Nephron progenitor cell (in vitro differentiated cells): Measurements from ENCODE around the gene AGAP1.

Source experiments
- DNase-seq: peaks from one replicate; pipeline ENCODE4 v3.0.0; 2021
- H3K27ac Mint-ChIP-seq: 2 replicates; pipeline ENCODE4 v1.8.0; 2021; ENCODE audit warnings: mild to moderate bottlenecking, moderate library complexity, mixed read lengths
- H3K27me3 Mint-ChIP-seq: 2 replicates; pipeline ENCODE4 v1.8.0; 2021; ENCODE audit warnings: mild to moderate bottlenecking, low read depth, mixed read lengths; ENCODE audit not compliant: poor library complexity
- H3K36me3 Mint-ChIP-seq: 2 replicates; pipeline ENCODE4 v1.8.0; 2021; ENCODE audit warnings: low read depth, mixed read lengths
- H3K4me1 Mint-ChIP-seq: 2 replicates; pipeline ENCODE4 v1.8.0; 2021; ENCODE audit warnings: mixed read lengths
- H3K4me3 Mint-ChIP-seq: 2 replicates; pipeline ENCODE4 v1.8.0; 2021; ENCODE audit warnings: mild to moderate bottlenecking, moderate library complexity, mixed read lengths
- H3K9me3 Mint-ChIP-seq: 2 replicates; pipeline ENCODE4 v1.8.0; 2021; ENCODE audit warnings: mild to moderate bottlenecking, moderate library complexity, mixed read lengths
- TF ChIP-seq, protein P1 (sequence below): fragments of 200-600 bp; sonication (generic); IDR thresholded peaks from 2 replicates; pipeline ENCODE4 v1.5.0; 2021; ENCODE audit warnings: antibody characterized with exemption

Gene AGAP1

DNA sequence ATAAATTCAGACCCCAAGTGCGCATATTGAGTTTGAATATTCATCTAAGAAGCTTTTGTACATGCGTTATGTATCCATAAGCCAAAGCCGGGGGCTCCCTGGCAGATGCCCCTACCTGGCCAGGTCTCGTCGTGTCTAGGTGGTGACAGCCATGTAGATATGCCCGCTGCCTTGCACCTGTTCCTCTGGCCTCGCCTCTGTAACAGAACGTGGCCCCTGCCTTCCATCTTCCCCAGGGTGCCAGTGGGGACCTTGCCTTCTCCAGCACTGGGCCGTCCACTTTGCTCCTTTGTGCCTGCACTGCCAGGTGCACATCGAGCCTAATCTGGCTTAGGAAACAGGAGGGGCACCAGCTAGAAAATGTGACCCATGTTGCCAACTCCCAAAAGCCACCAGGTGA lies 198.2 kb downstream of the AGAP1 start:
- TF ChIP-seq, protein P1, sequence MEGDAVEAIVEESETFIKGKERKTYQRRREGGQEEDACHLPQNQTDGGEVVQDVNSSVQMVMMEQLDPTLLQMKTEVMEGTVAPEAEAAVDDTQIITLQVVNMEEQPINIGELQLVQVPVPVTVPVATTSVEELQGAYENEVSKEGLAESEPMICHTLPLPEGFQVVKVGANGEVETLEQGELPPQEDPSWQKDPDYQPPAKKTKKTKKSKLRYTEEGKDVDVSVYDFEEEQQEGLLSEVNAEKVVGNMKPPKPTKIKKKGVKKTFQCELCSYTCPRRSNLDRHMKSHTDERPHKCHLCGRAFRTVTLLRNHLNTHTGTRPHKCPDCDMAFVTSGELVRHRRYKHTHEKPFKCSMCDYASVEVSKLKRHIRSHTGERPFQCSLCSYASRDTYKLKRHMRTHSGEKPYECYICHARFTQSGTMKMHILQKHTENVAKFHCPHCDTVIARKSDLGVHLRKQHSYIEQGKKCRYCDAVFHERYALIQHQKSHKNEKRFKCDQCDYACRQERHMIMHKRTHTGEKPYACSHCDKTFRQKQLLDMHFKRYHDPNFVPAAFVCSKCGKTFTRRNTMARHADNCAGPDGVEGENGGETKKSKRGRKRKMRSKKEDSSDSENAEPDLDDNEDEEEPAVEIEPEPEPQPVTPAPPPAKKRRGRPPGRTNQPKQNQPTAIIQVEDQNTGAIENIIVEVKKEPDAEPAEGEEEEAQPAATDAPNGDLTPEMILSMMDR = no peak
- Mint-ChIP-seq H3K36me3 (peaks cover 5% of the 10 kb centered on the region), H3K4me3 (no peak overlapping the region), H3K4me1 (peaks cover 69% of the 10 kb centered on the region), H3K9me3 (peaks cover 5% of the 10 kb centered on the region), H3K27me3 (no peaks in the 10 kb centered on the region), H3K27ac (no peak overlapping the region)
- DNase-seq = no peak

DNA sequence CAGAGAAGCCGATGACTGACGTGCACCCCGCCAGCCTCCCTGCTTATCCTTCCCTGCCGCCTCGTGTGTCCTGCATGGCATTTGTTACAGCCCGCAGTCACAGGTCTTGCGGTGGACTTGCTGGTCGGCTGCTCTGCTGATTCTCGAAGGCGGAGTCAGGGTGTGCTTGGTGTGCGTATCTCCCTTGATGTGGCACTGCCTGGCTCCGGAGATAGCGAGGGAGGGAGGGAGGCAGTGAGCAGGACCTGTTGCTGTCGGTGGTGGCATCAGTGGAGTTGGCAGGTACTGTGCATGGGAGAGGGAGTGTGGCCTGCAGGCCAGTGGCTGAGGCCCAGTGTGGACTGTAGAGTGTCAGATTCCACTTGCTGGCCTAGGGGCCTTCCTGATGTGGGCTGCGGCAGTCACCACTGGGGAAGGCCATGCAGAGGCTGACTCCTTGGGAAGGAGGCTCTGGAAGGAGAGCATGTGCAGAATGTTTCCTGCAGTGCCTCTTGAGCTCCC lies 198.9 kb downstream of the AGAP1 start:
- Mint-ChIP-seq H3K9me3 (peaks cover 11% of the 10 kb centered on the region), H3K27ac (no peak overlapping the region), H3K36me3 (peaks cover 9% of the 10 kb centered on the region), H3K27me3 (no peaks in the 10 kb centered on the region), H3K4me3 (no peak overlapping the region), H3K4me1 (peaks cover 69% of the 10 kb centered on the region)
- no peak for DNase-seq
- TF ChIP-seq, protein P1 = no peak

DNA sequence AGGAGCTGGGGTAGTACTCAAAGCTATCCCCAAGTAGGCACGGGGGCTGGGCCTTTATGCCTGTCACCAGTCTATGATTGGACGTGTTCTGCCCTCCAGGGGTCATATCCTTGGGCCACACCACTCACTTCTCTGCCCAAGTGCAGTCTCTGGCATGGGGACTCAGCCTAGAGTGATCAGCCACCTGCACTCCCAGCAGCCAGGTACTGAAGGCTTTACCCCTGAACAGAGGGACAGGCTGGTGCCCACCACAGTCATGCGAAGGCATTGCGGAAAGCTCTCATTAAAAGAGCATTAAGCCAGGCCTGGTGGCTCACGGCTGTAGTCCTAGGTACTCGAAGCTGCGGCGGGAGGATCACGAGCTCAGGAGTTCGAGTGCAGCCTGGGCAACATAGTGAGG lies 199.4 kb downstream of the AGAP1 start:
- Mint-ChIP-seq H3K9me3 (peaks cover 14% of the 10 kb centered on the region), H3K4me3 (no peak overlapping the region), H3K36me3 (peaks cover 13% of the 10 kb centered on the region), H3K4me1 (peaks cover 66% of the 10 kb centered on the region), H3K27ac (no peak overlapping the region), H3K27me3 (no peaks in the 10 kb centered on the region)
- TF ChIP-seq, protein P1 = no peak
- DNase-seq = no peak

DNA sequence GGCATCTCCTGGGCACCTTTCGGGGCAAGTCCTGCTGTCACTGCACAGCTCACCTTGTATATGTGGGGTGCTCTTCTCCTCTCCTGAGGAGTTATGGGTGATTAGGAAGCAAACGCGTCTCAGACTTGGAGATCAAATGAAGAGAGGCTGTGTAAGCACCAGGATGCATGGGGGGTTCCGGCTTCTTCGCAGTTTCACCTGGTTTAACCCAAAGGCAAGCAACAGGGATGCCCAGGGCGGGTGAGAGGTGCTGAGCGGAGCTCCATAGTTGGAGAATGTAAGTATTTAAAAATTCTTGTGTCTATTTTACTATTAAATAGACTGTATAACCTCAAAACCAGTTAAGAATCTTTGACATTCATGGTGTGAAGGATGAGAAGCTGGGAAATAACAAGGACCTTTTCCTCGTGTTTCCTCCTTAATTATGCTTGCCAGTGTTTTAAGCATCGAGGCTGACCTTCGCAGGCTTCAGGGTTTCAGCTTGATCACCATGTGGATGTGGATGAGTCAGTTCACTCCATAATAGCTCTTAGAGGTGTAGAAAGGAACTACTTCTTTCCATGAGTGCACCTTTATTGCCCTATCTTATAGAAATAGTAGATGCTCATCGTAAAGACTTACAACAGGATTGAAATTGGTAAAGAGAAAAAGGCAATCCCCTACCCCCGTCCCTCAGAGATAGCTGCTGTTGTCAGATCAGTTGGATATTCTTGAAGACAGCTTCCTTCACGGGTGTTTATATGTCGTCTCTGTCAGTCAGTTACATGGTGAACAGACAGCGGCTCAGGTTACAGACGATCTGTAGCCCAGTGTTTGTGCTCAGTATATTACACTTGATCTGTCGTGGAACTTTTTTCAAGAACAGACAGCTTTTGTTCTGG lies 201.1 kb downstream of the AGAP1 start:
- Mint-ChIP-seq H3K27ac (peak overlapping the region; percentile 96), H3K36me3 (peaks cover 18% of the 10 kb centered on the region), H3K4me1 (peaks cover 61% of the 10 kb centered on the region), H3K4me3 (peak overlapping the region; percentile 66), H3K9me3 (peaks cover 19% of the 10 kb centered on the region), H3K27me3 (peaks cover 5% of the 10 kb centered on the region)
- DNase-seq = no peak
- TF ChIP-seq, protein P1 = no peak

DNA sequence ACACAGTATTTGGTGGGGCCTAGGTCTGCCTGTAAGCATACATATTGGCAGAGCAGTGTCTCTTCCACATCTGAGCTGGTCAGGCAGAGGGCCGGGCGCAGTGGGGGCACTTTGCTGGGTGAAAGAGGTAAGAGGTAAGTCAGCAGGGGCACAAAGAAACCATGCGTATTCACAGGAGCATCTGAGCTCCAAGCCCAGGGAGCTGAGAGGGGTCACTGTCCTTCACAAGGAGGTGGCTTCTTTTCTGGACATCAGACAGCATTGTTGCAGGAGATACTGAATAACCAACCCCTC lies 201.7 kb downstream of the AGAP1 start:
- Mint-ChIP-seq H3K27ac (peak overlapping the region; percentile 96), H3K4me1 (peaks cover 59% of the 10 kb centered on the region), H3K9me3 (peaks cover 19% of the 10 kb centered on the region), H3K36me3 (peaks cover 18% of the 10 kb centered on the region), H3K4me3 (peak overlapping the region; percentile 66), H3K27me3 (peaks cover 5% of the 10 kb centered on the region)
- TF ChIP-seq, protein P1 = no peak
- no peak for DNase-seq

DNA sequence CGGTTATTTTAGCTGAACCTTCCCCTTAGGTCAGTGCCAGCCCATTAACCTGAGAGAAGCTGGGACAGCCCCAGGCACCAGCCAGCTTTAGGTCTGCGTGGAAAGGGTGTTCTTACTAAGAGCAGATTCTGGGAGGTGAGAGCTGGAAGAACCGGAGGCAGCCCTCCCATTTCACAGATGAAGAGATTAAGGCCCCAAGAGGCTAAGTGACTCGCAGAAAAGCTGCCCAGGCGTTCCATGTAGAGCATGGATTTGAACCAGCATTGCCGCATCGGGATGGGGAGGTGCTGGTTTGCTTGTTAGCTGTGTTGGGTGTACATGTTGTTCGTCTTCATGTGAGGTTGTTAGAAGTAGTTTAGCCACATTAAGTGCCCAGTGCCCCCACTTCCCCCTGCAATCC lies 203.2 kb downstream of the AGAP1 start:
- peaks cover 18% of the 10 kb centered on the region for H3K36me3 Mint-ChIP-seq
- H3K27me3 Mint-ChIP-seq = peaks cover 5% of the 10 kb centered on the region
- DNase-seq = no peak
- peaks cover 48% of the 10 kb centered on the region for H3K4me1 Mint-ChIP-seq
- no peak overlapping the region for H3K27ac Mint-ChIP-seq
- no peak overlapping the region for H3K4me3 Mint-ChIP-seq
- TF ChIP-seq, protein P1 = no peak
- H3K9me3 Mint-ChIP-seq = peaks cover 19% of the 10 kb centered on the region
